Right atrium auricular region (tissue), 2 donors: ENCODE results near the gene SUN5. TPM values are rescaled to one million over a fixed set of nuclear protein-coding genes. Genes with fewer than 3 reads are reported as not detected.

Experiments
- DNase-seq: peaks from one replicate; pipeline ENCODE4 v3.0.0-alpha.2; 2019; ENCODE audit warnings: low spot score
- H3K27ac ChIP-seq, 2 donors: fragments of 200-600 bp; sonication (generic); 1 replicate in 1 of 2; 2 replicates in 1 of 2; pipeline ENCODE4 v1.5.1; 2016 to 2019
- H3K27me3 ChIP-seq, 2 donors: fragments of 200-600 bp; sonication (generic); one replicate each; pipeline versions ENCODE4 v1.5.1 to v1.6.0; 2017 to 2019
- H3K36me3 ChIP-seq: fragments of 200-600 bp; sonication (generic); one replicate; pipeline ENCODE4 v1.5.1; 2016
- H3K4me1 ChIP-seq, 2 donors: fragments of 200-600 bp; sonication (generic); one replicate each; pipeline versions ENCODE4 v1.5.1 to v1.6.0; 2017 to 2019
- H3K4me3 ChIP-seq, 2 donors: fragments of 200-600 bp; sonication (generic); 1 replicate in 1 of 2; 2 replicates in 1 of 2; pipeline ENCODE4 v1.5.1; 2017 to 2019; ENCODE audit warnings: mild to moderate bottlenecking in 1 of 2, moderate library complexity in 1 of 2
- H3K9me3 ChIP-seq, 2 donors: fragments of 200-600 bp; sonication (generic); one replicate each; pipeline ENCODE4 v1.5.1; 2019
- CTCF ChIP-seq, 2 donors: fragments of 200-600 bp; sonication (generic); IDR thresholded peaks; one replicate each; pipeline ENCODE4 v1.5.1; 2019; ENCODE audit warnings: antibody characterized with exemption in 2 of 2
- total RNA-seq, 2 donors: library from RNA; depleted of rRNA; stranded (reverse); fragments of >200 nt; gene quantifications; one replicate each; pipeline ENCODE4 v1.1.0, GENCODE V29; 2016

The SUN5 gene
- total RNA-seq, 2 donors from 2014 or later = not detected

GRCh38 chr20:33002087-33002808 is 2.0 kb downstream of the SUN5 start:
- H3K27me3 ChIP-seq = no peaks in the 10 kb centered on the region
- no peak for DNase-seq
- TF ChIP-seq CTCF (IDR thresholded peaks at IDR 0.05) = no peak
- H3K9me3 ChIP-seq = peaks cover 0 to 7% of the 10 kb centered on the region in 2 donors
- no peaks in the 10 kb centered on the region for H3K36me3 ChIP-seq
- no peak overlapping the region for H3K4me3 ChIP-seq
- no peaks in the 10 kb centered on the region for H3K4me1 ChIP-seq
- no peak overlapping the region for H3K27ac ChIP-seq

DNA sequence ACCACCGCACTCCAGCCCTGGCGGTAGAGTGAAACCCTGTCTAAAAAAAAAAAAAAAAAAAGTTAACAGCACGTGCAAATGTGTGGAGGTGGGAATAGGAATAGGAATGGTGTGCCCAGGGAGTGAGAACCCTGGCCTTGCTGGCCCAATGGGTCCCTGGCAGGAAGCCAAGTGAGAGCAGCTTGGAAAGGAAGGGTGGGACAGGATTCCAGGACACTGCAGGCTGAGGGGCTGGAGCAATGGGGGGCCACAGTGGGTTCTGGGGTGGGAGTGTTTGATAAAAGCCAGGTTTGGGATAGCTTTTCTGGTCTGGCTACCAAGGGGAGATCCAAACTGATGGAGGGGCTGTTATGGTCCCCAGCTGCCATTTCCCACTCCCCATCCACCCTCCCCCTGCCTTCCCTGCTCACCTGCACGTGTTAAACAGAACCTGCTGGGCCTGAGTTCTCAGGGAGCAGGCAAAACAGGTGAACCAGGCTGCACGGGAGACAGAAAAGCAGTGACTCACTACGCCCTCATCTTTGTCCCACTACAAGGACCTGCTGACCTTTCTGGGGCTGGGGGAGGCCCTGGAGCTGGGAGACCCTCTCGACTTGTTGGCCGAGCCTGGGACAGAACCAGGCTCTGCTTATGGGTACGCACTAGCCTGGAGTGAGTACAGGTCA is 3.3 kb downstream of the SUN5 start:
- Histone ChIP-seq H3K27me3 (no peaks in the 10 kb centered on the region), H3K36me3 (no peaks in the 10 kb centered on the region), H3K4me3 (no peak overlapping the region), H3K9me3 (peaks cover 0 to 7% of the 10 kb centered on the region in 2 donors), H3K4me1 (no peaks in the 10 kb centered on the region), H3K27ac (no peak overlapping the region)
- no peak for TF ChIP-seq CTCF (IDR thresholded peaks at IDR 0.05)
- DNase-seq = no peak

- peaks cover 0 to 11% of the 10 kb centered on the region in 2 donors for H3K9me3 ChIP-seq
- DNase-seq = no peak
- H3K4me1 ChIP-seq = no peaks in the 10 kb centered on the region
Observed at GRCh38 chr20:32999603-33000250, 4.5 kb downstream of the SUN5 start.

DNA sequence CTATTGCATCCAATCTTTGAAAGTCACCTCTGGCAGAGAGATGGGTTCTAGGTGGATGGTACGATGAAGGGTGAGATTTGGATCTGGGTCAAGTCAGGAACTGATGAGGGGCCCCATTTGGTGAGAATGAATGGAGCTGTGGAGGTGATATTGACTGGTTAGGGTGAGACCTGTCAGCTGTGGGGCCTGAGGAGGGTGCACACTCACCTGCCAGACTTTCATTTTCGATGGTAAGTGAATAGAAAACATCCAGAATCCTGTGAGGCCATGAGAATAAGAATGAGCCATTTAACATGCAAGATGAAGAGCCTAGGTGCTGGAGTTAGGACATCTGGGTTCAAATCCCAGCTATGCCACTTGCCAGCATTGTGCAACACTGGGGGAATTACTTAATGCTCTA is 6.8 kb downstream of the SUN5 start:
- Histone ChIP-seq H3K27ac (no peak overlapping the region), H3K36me3 (no peaks in the 10 kb centered on the region), H3K4me1 (no peaks in the 10 kb centered on the region)

More at GRCh38 chr20:32999603-33000250, 4.5 kb downstream of the SUN5 start:
- no peaks in the 10 kb centered on the region for H3K27me3 ChIP-seq
- H3K4me3 ChIP-seq = no peak overlapping the region
- no peaks in the 10 kb centered on the region for H3K36me3 ChIP-seq
- TF ChIP-seq CTCF (IDR thresholded peaks at IDR 0.05) = no peak
- no peak overlapping the region for H3K27ac ChIP-seq

DNA sequence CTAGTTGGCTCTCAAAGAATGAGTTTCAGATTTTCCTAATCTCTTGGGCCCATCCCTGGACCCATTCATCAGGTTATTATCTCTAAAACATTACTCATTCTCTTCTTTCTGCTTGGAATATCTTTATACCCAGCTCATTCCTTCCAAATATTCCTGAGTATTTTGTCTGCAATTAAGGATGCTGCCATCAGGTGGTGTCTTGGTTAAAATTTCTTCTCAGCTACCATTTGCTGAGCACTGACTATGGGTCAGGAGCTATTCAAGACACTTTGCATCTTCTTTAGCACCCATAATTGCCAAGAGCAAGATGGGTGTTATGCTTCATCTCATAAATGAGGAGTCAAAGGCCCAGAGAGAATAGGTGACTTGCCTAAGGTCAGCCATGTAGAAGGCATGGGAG is 8.4 kb downstream of the SUN5 start:
- no peaks in the 10 kb centered on the region for H3K36me3 ChIP-seq
- no peak for TF ChIP-seq CTCF (IDR thresholded peaks at IDR 0.05)
- H3K4me1 ChIP-seq = no peaks in the 10 kb centered on the region
- H3K9me3 ChIP-seq = peaks cover 0 to 11% of the 10 kb centered on the region in 2 donors
- no peak overlapping the region for H3K4me3 ChIP-seq
- no peak for DNase-seq
- H3K27me3 ChIP-seq = no peaks in the 10 kb centered on the region
- H3K27ac ChIP-seq = no peak overlapping the region

More for the DNA sequence above, 6.8 kb downstream of the SUN5 start:
- no peak for DNase-seq
- TF ChIP-seq CTCF (IDR thresholded peaks at IDR 0.05) = no peak
- H3K9me3 ChIP-seq = peaks cover 0 to 11% of the 10 kb centered on the region in 2 donors
- H3K27me3 ChIP-seq = no peaks in the 10 kb centered on the region
- H3K4me3 ChIP-seq = no peak overlapping the region
